ENCODE measurements around the gene HRH2.

The HRH2 gene

DNA sequence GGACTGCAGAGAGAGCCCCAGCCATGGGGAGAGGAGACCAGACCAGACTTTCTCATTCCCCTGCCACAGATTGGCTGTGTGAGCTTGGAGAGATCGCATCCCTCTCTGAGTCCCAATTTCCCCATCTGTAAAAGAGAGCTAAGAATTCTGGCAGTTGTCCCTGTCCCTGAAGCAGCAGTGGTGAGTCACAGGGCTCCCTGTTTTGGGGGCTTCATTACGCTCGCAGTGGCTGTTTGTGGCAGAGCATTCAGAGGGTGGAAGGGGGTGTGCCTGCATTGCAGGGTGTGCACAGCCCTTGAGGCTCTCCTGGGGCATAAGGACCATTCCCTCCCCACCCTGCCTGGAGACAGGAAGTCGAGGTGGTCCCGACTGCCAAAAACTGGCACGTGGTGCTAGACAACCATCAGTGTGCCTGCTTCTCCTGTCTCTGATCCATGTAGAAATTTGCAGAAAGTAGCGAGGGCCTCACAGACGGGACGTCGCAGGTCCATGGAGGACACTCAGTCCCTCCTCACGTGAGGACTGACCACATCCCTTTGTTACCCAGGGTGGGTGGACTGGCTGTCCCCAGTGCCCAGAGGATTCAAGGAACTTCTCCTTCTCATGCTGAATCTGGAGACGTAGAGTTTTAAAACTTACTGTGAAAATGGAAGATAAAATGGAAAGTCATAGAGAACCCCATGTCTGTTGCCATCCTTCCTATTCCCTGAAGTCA, 35.3 kb downstream of the HRH2 start:
- no peak for DNase-seq (ENCODE audit: low spot score)

DNA sequence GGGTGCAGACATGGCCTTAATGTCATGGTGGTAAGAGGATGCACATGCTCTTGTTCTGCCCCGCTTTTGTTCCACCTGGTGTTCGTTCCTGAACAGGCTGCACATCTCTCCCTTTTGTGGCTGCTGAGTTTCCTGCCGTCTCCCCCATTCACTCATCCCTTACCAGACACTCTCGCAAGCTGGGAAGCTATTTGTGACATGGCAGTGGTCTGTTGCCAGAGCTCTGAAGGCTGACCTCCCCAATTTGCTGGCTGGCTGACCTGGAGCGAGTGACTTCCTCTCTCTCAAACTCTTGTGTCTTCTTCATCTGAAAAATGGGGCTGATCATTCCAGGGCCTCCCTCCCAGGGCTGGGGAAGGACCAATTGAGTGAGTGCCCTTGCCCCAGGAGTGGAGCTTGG, 35.9 kb downstream of the HRH2 start:
- DNase-seq (ENCODE audit: low spot score), result no peak

GRCh38 chr5:175694371-175695160, 36.7 kb downstream of the HRH2 start:
- no peak for DNase-seq (ENCODE audit: low spot score)

DNA sequence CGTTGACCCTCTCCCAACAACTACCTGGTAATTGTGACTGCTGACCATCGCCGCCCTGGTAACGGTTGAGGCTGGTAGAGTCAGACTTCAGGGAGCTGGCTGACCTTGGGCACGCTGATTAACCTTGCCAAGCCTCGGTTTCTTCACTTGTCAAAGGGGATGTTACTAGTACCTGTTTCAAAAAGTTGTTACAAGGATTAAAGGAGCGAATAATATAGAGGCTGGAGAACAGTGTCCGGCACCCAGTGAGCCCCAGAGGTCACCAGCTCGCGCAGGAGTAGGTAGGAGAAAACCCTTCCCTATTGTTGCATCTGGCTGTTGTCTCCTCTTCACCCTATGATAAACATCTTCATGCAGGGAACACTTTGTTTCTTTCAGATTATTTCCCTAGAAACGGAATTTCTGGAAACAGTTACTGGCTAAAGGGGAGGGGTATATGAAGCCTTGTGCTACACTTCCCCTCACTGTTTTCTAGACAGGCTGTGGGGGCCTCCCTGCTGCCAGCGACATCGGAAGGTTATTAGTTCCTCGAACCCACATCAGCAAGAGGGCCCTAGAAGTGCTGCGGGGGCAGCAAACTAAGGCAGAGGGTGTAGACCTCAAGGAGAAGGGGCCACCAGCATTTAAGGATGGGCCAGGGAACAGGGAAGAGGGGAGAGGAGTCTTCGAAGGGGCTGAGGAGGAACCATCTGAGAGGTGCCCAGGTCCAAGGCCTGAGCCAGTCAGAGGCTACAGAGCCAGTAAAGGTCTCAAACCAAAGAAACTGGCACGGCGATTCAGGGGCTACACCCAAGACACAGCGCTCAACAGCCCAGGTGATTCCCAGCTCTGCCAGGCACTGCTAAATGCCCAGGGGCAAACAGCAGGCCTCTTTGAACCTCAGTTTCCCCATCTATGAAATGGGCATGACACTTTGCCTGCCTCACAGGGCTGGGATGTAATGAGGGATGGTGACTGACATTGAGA, 37.6 kb downstream of the HRH2 start:
- no peak for DNase-seq (ENCODE audit: low spot score)

GRCh38 chr5:175696139-175696854, 38.4 kb downstream of the HRH2 start:
- DNase-seq (ENCODE audit: low spot score), result no peak

DNA sequence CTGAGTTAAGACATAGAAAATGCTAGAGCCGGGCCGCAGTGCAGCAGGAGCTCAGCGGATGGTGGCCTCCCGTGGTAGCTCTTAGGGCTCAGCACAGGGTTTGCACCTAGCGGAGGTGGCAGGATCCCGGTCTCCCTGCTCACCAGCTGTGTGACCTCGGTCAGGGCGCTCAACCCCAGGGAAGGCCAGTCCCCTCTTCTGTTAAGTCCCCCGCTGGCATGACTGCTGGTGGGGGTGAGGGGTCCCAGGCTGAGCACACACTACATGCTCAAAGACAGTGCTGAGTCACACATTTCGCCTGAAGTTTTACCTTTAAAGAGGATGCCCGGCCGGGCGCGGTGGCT, 39.0 kb downstream of the HRH2 start:
- no peak for DNase-seq (ENCODE audit: low spot score)

GRCh38 chr5:175697846-175698245, 40.0 kb downstream of the HRH2 start:
- DNase-seq (ENCODE audit: low spot score), result no peak

- no peak for DNase-seq (ENCODE audit: low spot score)
Observed at GRCh38 chr5:175698401-175699115, 40.7 kb downstream of the HRH2 start.

DNA sequence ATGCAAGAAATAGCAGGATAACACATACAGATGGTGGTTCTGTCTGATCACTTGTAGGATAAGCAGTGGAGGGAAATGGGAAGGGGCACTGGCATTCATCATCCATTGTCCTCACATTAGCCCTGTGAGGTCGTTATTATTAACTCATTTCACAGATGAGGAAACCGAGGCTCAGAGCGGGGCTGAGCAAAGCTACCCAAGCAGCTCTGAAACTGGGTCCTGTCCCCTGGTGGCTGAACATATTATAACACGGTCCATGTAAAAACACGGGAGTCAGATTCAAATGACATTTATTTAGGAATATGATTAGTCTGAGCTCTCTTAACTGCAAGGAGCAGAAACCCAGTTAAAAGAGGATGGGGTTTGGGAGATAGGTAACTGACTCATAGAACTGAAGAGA, 43.1 kb downstream of the HRH2 start:
- no peak for DNase-seq (ENCODE audit: low spot score)

DNA sequence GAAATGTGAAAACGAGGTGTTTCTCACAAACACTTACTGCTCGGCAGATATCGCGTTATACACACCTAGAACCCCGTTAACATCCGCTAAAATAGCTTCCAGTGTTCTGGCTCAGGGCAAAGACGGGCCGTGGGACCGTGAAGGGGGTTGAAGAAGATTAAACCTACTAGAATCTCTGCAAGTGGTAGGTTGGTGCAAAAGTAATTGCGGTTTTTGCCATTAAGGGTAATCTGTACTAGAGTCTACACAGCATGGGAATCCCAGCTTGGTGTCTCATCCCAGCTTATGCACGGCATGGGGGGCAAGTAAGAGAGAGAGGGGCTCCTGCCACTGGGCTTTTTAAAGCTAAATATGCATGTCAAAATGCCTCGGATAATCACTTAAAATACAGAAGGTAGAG, 43.9 kb downstream of the HRH2 start:
- DNase-seq (ENCODE audit: low spot score), result no peak

DNA sequence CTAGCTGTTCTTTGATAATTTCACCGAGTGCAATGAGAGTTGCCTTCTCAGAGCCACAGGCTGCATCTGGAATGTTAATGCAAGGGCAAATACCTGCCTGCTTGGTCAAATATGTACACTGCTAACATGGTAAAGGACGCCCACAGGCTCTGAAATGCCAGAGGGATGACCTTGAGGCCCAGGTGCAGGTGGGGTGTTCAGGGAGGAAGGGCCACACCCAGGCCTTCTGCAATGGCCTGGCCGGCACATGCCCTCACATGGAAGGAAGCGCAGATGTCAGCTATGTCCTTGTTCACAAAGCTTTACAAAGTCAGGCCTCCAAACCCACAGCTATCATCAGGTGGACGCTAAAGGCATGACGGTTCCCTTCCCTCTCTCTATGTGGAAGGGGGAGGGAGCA, 48.6 kb downstream of the HRH2 start:
- no peak for DNase-seq (ENCODE audit: low spot score)

- no peak for DNase-seq (ENCODE audit: low spot score)
Observed at GRCh38 chr5:175707751-175708375, 50.0 kb downstream of the HRH2 start.

DNA sequence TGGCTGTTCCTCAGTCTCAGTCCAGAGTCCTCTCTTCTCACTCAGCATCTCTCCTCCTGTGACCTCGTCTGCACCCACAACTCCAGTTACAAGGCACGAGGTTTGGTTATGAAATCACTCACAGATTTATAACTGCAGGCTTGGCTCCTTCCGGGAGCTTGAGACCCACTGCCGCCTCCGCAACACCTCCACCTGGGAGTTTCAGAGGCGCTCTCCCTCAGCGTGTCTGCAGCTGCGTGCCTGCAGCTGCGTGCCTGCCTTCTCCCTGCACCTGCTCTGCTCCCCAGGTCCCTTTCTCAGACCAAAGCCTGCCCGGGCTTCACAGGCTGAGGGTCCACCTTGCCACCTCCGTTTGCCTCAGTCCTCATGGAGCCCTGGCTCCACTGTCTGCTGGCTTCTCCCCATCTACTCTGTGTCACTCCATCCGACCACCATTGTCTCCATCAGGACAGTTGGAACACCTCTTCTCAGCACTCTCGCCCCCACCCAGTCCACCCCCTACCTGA, 51.5 kb downstream of the HRH2 start:
- no peak for DNase-seq (ENCODE audit: low spot score)

DNA sequence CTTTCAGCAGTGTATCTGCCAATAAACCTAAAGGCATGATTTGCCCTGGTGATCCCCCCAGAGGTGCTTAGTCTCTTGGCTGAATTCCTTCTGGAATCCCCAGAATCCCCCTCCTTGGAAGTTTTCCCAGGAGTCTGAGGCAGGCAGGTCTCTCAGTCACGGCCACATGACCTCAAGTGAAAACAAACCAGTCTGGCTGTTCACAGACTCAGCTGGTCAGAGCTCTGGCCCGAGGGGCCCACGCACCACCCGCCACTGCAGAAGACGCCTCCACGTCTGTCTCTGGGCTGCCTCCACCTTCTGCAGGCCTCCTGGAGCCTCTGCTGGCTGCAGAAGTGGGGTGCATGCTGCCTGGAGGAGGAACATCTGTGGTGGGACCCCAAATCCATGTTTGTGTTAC, 52.5 kb downstream of the HRH2 start:
- no peak for DNase-seq (ENCODE audit: low spot score)

DNA sequence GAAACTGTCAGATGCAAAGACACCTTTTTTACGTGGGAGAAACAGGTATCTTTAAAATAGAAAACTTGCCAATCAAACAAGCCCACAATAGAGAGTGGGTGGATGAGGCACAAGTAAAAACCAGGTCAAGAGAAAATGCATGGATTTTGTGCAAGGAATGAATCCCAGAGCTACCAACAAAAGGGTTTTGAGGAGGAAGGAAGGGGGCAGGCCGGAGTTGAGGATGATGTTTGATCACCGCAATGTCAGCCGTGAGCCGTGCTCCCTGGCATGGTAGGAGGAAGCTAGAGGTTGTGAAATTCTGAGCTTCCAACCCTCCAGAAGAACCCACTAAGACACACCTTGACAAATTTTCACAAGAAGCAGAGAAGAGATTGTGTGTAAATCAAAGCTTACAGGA, 53.2 kb downstream of the HRH2 start:
- DNase-seq (ENCODE audit: low spot score), result no peak

- DNase-seq (ENCODE audit: low spot score), result no peak
Observed at GRCh38 chr5:175711472-175712312, 53.8 kb downstream of the HRH2 start.

- DNase-seq (ENCODE audit: low spot score), result no peak
Observed at GRCh38 chr5:175712313-175712680, 54.4 kb downstream of the HRH2 start.

DNA sequence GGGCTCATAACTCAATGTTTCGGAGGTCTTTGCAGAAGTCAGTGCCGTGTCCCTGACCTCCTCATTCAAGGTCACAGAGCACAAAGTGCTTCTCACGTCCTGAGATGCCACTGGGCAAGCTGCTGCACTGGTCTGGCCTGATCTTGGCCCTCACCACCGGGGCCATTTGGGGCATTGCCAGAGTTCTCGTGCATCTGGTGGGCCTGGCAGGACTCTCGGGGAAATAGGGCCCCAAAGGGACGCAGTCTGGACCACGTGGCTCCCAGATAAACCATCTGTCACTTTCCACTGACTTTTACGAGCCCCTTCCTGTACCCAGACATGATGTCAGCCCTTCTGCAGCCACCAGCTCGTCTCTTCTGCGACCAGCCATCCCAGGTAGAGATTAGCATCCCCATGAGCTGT, 54.8 kb downstream of the HRH2 start:
- no peak for DNase-seq (ENCODE audit: low spot score)

GRCh38 chr5:175713930-175714329, 56.1 kb downstream of the HRH2 start:
- DNase-seq (ENCODE audit: low spot score), result no peak

Data from AG08395 (cell line).